ENCODE results near the gene SYS1.

The SYS1 gene

DNA sequence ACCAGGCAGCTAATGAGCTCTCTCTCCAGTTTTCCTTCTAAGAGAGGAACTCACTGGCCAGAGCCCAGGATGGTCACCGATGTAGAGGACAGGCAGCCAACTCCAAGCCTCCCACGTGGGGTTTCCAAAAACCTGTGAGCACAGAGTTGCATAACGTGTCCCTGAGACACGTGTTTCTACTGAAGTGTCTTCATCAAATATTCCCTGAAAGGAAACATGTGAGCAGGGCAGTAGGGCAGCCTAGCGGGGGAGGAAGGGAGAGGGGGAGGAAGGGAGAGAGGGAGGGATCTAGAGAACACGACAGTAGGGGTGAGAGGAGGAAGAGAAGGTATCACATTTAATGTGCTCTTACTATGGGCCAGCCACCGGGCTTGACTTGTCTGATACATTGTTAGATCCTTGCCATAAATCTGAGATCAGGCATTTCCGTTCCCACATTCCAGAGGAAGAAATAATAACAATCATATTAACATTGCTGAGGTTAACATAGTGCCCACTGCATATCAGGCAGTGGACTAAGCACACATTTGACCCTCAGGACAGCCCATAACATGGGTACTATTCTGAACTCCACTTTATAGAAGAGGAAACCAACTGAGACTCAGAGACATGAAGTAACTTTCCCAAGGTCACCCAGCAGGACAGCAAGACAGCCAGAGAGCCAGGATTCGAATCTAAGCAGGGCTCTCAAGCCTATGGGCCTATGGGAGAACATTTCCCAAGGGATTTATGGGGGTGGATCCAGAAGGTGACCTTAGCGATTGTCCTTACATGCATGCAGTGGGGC lies 4.5 kb upstream of the SYS1 start:
- no peak for DNase-seq

DNA sequence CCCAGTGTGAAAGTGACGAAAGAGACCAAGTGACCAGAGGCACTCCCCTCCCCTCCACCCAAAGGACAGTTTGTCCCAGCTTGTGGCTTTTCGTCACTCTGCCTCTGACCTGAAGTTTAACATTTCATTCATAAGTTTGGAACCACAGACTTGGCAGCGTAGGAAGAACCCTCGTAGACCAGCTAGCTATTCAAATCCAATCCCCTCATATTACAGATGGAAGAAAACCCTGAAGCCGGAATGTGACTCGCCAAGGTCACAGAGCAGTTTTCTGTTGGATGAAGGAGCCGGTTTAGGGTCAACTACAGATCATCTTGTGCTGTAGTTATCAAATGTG lies 3.9 kb upstream of the SYS1 start:
- DNase-seq, result no peak

DNA sequence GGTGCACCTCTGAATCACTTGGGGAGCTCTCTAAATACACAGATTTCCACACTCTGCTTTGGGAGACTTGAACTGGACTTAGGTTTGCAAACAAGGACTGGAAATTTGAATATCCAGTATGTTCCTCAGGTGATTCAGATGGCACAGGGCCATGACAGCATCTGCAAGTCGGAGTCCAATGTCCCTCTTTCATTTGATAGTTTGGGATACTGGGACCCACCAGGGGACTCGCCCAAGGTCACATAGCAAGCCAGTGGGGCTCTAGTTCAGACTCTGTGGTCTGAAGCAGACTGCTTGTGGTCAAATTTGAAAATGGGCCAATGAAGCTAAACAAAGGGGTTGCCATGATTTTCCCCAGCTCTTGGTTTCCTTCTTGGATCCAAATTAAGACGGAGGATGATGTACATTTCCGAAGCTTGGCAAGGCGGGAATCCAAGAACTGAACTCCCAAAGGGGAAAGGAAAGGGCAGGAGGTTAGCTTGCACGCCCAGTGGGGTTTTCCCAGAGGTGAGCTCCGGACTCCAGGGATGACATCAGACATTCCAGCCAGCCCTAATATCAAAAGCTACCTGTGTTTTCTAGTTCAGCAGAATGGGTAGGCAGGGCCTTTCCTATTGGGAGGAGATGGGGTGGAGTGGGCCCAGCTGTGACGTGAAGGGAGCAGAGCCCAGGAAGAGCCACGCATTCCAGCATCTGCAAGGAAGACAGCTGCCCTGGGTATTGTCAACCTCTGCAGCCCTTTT lies 3.4 kb upstream of the SYS1 start:
- no peak for DNase-seq

DNA sequence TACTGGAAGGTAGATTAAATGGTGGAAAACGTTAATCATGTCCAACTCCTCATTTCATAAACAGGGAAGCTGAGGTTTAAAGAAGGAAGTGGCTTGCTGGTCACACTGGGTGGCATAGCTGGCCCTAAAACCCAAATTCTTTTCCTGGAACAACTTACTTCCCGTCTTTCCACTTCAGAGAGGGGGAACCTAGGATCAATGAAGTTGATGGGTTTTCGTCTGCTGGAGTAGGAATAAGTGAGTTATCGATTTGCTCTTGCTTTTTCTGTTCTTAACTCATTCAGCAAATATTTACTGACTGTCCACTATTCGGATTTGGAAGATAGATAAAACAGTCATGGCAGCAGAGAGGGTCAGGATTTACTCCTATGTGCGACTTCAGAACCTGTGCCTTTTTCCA lies 1.2 kb upstream of the SYS1 start:
- DNase-seq, result no peak

DNA sequence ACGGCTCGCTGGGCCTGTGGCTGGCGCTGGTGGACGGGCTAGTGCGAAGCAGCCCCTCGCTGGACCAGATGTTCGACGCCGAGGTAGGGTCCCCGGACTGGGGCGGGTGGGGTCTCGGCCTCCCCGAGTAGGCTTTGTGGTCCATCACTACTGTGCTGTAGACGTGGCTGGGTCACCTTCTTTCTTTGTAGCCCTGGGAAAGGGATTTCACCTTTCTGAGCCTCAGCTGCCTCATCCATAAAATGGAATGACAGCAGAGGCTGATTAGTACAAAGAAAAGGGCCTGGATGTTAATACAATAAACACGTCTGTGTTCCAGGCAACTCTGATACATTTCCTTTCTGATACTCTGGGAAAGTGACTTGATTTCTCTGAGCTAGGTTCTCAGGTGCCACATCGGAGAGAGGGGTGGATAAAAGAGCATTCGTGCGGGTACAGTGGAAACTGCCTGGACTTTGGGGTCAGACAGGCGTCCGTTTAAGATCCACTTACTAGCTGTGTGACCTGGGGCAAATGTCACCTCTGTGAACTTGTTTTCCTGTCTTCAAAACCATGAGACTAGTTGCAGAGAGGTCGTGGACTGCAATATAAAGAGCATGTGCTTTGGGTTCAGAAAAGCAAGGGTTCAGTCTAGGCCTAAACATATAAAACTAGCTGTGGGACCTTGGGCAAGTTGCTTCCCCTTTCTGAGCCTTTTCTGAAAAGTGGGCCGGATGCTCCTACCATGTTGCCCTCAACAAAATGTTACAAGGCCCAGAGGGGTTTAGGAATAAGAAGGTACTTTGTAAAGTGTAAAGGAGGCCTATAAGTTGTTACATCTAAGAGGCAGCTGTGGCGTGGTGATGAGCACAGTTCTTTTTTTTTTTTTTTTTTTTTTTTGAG lies 896 bp downstream of the SYS1 start:
- no peak for DNase-seq

DNA sequence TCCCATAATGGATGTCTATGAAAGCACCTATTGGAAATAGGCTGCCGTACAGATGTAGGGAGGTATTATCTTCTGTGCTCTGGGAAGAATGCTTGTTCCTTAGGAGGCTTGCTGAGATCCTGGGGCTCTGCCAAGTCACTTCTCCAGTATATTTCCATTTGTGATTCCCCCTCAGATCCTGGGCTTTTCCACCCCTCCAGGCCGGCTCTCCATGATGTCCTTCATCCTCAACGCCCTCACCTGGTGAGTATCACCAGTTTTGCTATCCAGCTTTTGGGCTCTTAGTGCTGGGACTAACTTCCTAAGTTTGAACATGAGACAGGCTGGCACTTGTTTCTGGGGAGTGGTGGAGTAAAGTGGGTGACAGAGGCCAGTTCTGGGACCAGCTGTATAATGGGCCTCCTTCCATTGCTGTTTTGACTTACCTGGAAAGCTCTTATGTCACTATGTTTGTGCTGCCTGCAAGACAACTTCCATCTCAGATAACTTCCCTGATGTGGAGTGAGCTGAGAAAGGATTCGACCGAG lies 2.6 kb downstream of the SYS1 start:
- DNase-seq, result no peak

DNA sequence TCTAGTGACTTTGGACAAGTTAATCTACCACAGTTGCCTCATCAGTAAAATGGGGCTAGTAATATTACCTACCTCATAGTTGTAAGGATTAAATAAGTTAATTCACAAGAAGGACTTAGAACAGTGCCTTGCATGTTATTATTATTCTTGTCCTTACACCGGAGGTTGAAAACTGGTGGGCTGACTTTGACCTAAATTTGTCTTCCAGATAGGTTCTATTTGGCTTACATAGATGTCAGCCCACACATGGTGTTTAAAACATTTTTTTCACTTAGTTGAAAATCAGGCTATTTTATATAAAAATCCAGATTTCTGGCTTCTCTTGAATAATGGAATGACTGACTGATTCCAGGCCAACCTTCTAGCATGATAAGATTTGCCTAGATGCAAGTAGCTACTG lies 3.2 kb downstream of the SYS1 start:
- DNase-seq, result no peak

DNA sequence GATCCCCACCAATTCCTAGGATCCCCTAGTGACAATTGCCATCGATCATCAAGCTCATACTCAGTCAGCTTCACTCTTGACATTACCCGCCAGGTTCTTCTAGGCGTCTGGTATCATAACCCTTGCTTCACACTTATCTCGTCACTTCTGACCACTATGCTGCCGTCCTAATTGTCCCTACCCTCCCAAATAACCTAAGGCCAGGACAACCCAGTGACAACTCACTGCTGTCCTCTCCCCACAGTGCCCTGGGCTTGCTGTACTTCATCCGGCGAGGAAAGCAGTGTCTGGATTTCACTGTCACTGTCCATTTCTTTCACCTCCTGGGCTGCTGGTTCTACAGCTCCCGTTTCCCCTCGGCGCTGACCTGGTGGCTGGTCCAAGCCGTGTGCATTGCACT lies 3.7 kb downstream of the SYS1 start:
- DNase-seq, result no peak

DNA sequence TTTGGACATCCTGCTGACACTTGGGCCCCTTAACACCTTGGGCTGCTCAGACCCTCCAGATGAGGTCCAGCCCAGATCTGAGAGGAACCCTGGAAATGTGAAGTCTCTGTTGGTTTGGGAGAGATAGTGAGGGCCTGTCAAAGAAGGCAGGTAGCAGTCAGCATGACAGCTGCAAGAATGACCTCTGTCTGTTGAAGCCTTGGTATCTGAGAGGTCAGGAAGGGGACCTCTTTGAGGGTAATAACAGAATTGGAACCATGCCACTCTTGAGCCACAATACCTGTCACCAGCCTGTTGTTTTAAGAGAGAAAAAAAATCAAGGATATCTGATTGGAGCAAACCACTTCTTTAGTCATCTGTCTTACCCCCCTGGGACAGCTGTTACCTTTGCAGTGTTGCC lies 4.2 kb downstream of the SYS1 start:
- no peak for DNase-seq

DNA sequence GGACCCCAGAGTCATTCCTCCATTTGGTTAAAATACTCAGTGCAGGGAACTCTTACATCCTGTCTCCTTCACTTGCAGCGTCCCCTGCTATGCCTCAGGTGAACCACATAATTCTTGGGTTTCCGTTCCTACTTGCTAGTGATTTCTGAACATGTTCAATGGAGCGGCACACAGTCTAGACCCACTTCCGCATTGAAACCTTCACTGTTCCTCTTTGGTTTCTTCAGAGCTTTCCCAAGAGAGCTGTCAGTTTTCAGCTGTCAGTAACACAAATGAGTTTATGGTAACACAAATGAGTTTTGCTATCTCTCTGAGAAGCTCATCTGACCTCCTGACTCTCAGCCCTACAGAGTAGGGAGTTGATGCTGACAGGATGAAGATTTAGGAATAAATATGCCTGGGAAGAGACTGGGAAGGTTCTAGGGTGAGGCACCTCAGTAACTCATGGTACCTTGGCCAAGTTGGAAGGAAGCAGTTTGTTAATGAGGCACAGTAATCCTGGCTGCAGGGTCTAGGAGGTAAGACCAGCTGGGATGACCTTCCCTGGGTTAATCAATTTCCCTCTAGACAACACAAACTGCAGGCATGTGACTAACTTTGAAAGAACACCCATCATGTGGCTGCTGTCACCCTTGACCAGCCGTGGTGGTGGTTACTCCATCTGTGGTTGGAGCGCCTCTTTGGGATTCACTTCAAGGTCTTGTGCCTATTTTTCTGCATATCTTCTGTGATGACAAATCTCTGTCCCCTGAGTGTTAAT lies 5.4 kb downstream of the SYS1 start:
- DNase-seq, result peak; percentile 27

DNA sequence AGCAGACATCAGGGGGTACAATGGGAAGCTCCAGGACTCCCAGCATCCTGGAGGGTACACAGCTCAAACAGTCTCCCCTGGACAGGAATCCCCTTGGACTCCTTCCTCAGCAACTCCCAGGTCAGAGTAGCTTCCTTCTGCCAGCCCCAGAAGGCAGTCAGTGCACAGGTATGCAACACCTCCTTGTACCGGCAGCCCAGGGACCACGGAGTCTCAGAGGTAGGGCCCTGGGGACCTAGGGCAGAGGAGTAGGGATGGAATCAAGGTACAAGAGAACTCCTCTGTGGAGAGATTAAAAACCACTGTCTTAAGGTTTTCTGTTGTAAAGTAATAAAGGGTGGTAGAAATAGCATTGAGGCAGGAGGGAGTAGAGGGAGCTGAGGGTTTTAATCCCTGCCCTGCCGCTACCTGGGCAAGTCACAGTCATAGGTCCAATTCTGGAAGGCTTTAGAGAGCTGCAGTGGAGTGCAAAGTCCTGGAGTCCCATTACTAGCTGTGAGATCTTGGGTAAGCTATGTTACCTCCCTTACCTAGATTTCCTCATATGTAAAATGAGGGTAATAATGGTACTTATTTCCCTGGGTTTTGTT lies 7.7 kb downstream of the SYS1 start:
- no peak for DNase-seq

DNA sequence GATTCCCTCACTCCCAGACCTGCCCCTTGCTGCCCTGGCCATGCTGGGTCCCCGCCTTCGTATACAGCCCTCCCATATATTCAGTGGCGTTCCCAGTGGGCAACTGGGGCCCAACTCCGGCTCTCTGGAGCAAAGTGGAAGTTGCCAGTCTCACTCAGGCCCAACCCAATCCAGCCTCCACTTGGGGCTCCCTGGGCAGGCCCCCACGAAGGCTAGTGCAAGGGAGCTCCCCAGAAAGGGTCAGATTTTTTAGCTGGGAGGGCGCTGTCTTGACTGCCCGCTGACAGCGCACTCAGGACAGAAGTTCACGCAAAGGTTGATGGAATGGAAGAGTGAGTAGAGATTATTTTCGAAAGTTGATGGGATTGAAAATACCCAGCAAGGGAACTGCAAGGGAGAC lies 9.3 kb downstream of the SYS1 start:
- no peak for DNase-seq

DNA sequence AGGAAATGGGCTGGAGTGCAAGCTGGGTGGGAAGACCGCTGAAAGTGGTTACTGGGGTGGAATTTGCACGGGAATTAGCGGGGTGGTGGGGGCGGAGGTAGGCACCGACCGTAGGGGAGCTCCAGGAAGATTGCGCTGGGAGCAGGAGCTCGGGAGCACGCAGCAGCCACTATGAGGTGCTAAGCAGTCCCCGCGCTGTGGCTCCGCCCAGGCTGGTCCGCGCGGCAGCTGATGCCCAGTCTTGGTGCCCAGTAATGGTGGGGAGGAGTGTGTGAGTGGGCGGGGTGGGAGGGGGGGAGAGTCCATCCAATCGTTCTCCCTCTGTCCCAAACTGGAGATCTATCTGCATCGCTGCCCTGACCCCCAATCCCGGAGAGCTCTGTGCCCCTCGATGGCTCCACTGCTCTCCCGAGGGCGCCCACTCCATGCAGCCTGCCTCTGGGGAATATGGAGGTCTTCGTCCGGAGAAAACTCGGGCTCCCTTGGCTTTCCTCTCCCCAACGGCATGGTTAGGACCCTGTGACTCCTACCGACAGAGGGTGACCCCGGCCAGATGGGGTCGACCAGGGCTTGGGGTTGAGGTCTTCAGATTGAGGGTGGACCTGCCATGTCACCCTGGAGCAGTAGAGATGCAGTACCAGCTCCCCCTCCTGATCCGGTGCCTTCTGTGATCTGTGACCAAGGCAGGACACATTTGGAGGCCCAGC lies 9.8 kb downstream of the SYS1 start:
- DNase-seq, result no peak

DNA sequence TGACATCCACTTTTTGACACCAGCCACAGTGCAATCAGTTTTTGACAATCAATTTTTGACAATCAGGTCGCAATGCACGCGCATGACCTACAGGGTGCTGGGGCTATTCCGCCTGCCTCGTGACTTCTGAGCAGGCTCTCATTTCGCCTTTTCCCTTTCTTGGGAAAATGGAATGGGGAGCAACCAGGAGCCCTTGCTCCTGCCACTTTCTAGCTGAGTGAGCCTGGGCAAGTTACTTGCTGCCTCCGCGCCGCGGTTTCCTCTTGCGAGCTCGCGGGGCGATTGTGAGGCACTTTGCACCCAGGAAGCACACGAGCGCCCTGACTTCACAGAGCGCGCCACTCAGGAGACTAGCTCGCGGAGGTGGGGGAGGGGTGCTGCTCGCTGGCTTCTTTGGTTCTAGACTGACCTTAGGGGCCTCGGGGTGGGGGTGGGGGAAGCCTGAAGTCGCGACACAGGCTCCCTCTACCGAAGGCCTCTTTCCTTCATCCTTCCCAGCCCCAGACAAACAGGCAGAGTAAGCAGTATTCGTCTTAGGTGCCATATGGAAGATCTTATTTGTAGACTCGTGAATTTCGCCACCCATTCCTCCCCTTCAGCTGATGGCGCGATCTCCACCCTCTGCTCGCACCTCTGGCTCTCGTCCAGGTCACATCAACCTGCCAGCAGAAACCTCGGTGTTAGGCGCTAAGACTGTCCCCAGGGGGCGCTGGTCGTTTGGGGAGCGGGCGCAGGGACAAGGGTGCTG lies 10.6 kb downstream of the SYS1 start:
- DNase-seq, result peak; percentile 95

DNA sequence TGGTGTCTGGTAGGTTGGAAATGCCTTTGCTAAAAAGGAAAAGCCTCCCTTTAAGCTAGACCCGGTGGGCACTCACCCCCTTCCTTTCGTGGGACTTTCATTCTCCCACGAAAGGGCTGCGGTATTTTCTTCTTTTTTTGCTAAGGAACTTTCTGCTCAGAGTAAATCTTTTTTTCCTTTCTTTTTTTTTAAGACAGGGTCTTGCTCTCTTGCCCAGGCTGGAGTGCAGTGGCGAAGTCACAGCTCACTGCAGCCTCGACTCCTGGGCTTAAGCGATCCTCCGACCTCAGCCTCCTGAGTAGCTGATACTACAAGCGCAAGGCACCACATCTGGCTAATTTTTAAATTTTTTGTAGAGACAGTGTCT lies 11.1 kb downstream of the SYS1 start:
- DNase-seq, result no peak

DNA sequence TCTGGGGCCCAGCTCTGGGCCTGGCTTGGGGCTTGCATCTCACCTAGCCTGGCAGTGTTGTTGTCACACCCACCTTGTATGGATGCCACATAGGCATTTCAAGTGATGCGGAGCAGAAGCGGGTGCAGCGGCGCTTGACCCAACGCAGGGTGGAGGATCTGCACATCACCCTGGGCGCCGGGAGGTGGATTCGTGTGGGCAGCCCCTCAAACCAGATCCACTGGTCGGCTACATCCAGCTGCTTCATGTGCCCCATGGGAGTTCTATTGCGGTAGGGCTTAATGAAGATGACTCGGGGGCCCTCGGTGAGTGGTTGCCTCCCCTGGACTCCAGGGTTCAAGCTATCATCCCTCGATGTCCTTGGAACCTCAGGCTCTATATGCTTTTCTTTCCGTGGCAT lies 12.0 kb downstream of the SYS1 start:
- DNase-seq, result no peak

DNA sequence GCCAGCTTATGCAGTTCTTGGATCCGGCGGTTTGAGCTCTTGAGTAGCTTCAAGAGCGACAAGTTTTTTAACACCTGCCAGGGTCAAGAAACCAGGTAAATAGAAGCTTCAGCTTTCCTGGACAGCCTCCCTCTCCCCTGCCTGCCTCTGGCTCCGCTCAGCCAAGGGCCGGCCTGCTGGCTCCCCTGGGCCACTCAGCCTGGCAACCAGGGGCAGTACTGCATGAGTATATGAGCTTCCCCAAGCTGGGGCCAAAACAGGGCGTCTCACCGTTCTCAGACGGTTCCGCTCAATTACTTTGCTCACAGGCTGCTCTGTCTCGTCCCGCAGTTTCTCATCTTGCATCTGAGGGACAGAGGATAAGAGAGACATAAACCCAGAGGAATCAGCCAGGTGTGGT lies 14.3 kb downstream of the SYS1 start:
- DNase-seq, result no peak

DNA sequence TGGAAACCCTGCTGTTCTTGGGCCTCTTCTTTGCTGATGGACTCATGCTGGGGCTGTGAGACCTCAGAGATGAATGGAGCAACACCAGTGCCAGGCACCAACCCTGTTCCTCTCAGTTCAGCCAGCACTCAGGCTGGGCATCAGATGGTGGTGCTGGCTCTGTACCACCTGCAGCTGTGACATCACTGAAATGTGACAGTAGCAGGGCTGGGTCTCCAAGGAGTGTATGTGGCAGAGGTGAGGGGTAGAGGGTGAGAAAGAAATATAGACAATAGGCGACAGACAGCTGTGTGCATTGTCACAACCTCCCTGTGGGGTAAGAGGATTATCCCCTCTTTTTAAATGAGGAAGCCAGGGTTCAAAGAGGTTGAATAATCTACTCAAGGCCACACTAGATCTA lies 15.2 kb downstream of the SYS1 start, which contains the start of gene TP53TG5:
Gene TP53TG5 (minus strand): TSS at position 135 of the 400 bp plus-strand sequence. CDS start 89 bp downstream, at position 46.
- DNase-seq, result no peak

DNA sequence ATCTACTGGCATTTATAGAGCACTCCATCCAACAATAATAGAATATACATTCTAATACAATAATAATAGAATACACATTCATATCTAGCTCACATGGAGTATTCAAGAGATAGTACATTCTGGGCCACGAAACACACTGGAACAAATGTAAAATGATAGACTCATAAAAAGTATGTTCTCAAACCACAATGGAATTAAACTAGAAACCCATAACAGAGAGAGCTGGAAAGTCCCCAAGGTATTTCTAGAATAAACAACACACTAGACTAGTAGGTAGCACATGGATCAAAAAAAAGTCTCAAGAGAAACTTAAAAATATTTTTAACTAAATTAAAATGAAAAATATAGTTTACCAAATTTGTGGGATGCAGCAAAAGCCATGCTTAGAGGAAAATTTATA lies 24.3 kb downstream of the SYS1 start:
- DNase-seq, result no peak

DNA sequence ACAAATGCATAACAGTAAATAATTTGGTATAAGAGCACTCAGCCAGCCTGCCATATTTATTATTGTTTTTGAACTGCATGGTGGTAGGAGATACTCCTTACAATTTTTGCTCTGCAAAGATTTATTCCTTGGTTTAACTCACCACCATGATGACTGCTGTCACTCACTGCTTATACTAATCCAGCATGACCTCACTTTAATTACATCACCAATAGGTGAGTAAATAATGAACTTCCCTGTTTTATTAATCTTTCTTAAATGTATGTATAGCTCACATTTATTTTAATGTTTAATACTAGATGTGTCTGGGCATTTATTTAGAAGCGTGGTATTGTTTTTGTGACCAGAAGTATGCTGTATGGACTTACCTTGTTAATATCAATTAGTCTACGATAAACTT lies 28.0 kb downstream of the SYS1 start:
- no peak for DNase-seq

DNA sequence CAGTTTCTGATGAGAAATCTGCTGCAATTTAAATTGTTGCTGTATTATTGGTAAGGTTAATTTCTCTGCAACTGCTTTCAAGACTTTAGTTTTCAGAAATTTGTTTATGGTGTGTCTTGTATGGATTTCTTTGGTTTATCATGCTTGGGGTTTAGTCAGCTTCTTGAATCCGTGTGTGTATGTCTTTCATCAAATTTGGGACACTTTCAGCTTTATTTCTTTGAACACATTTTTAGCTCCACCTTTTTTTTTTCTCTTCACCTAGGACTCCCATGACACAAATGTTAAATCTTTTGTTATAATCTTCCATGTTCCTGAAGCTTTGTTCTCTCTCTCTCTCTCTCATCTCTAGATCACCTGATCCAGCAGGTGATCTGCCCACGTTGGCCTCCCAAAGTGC lies 28.6 kb downstream of the SYS1 start:
- DNase-seq, result no peak

Measured in activated CD4-positive, alpha-beta T cell treated with anti-CD3 and anti-CD28 coated beads for 48 hours (primary cell).